ENCODE data around the gene RHBDD1.
A peak's percentile ranks its signal among the peaks of the same experiment; 100 is the strongest.
"Not testable (repeated sequence)": the region's sequence is repeated elsewhere in the genome, so short reads cannot be mapped to it uniquely, and the experiment has no call there.

Gene RHBDD1

DNA sequence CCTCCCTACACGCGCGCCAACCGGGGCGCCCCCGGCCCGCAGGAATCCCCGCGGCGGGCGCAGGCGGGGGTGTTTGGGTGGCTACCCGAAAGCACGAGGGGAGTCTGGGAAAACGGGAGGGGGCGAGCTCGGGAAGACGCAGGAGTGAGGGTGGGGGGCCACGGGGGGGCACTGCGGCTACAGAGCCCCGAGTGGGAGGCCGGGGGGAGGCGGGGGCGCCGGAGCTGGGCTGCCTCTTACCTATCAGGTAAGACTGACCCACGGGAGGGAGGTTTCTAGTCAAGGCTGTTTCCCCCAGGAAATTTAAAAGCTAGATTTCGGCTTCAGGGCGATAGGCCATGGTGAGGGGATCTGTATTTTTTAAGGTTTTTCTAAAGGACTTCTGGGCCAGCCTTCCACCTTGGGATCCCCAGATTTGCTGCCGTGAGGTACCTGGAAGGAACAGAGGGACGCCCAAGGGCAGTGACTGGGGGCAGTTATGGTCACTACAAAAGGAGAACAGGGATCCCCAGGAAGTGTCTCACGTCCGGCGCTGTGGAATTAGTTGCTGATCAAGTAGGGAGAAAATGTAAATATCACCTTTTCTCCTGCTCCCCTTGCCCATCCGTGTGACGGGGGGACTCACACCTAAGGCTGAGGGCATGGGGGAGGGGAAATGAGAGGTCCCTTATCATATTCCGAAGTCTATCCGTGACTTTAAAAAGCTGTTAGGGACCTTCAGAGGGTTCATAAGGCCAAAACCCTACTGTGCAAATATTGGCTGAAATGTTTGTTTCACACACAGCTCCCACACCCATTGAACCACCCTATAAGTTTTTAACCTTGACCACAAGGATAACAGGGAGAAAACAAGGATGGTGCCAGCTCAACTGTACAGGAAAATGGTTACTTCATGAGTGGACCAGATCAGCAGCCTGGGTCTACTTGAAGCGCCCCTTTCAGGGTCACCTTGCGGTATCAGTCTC, 35.6 kb upstream of the RHBDD1 start:
- DNase-seq (ENCODE audit: low read depth) = no peak

GRCh38 chr2:226800941-226801784, 34.7 kb upstream of the RHBDD1 start:
- no peak for DNase-seq (ENCODE audit: low read depth)

GRCh38 chr2:226802573-226802972, 33.3 kb upstream of the RHBDD1 start:
- peak; percentile 79 for DNase-seq (ENCODE audit: low read depth)

- DNase-seq (ENCODE audit: low read depth) = no peak
These were observed 32.4 kb upstream of the RHBDD1 start for GRCh38 chr2:226803410-226803809.

GRCh38 chr2:226813148-226813701, 22.6 kb upstream of the RHBDD1 start:
- DNase-seq (ENCODE audit: low read depth) = no peak

DNA sequence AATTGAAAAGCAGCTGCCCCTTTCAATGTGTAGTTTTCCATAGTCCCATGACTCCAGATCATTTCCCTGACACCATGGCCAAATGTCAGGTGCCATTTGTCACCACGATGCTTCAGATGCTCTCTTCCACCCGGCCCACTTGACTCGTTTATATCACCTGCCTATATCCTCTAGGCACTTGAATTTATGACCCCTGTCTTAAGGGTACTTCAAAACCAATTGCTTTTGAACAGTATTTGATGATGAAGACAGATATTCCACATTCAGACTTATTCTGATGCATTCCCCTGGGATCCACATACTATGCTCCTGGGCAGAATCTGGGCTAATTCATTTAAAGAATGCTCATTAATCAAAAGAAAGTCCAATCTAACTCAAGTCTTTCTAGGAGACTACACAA, 16.9 kb upstream of the RHBDD1 start:
- no peak for DNase-seq (ENCODE audit: low read depth)

GRCh38 chr2:226825056-226825455, 10.8 kb upstream of the RHBDD1 start:
- DNase-seq (ENCODE audit: low read depth) = no peak

DNA sequence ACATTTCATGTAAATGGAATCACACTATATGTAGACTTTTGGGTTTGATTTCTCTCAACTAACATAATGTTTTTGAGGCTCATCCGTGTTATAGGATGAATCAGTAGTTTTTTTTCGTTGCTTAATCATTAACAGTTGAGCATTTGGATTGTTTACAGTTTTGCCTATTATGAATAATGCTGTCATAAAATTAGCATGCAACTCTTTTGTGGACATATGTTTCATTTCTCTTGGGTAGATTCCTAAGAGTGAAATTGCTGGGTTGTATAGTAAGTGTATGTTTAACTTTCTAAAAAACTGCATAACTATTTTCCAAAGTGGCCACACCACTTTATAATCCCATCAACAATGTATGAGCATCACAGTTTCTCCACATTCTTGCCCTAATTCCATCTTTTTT, 7.7 kb upstream of the RHBDD1 start:
- DNase-seq (ENCODE audit: low read depth) = peak; percentile 45

GRCh38 chr2:226829721-226830631, 5.9 kb upstream of the RHBDD1 start:
- DNase-seq (ENCODE audit: low read depth) = no peak

DNA sequence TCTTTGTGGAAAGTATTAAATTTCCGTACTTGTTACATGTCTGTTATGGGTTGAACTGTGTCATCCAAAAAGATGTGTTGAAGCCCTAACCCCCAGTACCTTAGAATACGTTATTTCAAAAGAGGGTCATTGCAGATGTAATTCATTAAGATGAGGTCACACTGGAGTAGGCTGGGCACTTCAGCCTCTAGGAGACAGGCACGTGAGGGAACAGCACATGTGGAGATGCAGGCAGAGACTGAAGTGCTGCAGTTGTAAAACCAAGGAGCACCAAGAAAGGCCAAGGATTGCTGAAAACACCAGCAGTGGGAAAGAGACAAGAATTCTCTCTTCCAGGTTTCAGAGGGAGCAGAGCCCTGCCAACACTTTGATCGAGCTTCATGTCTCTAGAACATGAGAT, 4.6 kb upstream of the RHBDD1 start:
- no peak for DNase-seq (ENCODE audit: low read depth)

- DNase-seq (ENCODE audit: low read depth) = no peak
These were observed 3.8 kb upstream of the RHBDD1 start for GRCh38 chr2:226832061-226832460.

- not testable (repeated sequence) for DNase-seq (ENCODE audit: low read depth)
These were observed 974 bp upstream of the RHBDD1 start for GRCh38 chr2:226834880-226835279.

DNA sequence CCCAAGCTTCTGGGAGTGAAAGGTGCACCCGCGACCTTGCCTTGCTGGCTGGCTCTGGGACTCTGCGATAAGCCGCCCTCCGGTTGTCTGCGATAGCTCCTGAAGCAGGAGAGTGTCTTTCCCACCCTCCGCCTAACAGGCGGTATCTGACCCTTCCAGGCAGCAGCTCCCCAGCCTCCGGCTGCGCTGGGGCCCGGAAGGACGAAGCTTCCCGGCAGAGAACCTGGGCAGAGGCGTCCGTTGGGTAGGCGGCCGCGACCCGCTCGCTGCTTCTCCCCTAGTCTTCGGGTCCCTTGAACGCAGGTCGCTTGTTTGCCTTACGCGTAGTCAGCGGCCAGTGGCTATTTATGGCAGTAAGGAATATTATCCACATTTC, 446 bp upstream of the RHBDD1 start:
- no peak for DNase-seq (ENCODE audit: low read depth)

- no peak for DNase-seq (ENCODE audit: low read depth)
These were observed 663 bp downstream of the RHBDD1 start for GRCh38 chr2:226836548-226836885.

DNA sequence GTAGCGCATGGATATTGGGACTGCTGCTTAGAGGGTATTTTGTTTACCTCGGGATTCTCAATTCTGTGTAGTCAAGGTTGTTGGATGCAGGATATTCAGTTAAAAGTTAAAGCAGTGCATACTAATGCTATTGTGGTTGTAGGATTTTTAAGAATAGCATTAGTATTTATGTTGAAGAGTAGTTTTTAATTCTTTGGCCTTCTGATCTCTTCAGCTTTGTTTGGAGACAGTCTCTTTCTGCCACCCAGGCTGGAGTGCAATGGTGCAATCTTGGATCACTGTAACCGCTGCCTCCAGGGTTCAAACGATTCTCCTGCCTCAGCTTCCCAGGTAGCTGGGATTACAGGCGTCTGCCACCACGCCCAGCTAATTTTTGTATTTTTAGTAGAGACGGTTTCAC, 1.5 kb downstream of the RHBDD1 start:
- no peak for DNase-seq (ENCODE audit: low read depth)

DNA sequence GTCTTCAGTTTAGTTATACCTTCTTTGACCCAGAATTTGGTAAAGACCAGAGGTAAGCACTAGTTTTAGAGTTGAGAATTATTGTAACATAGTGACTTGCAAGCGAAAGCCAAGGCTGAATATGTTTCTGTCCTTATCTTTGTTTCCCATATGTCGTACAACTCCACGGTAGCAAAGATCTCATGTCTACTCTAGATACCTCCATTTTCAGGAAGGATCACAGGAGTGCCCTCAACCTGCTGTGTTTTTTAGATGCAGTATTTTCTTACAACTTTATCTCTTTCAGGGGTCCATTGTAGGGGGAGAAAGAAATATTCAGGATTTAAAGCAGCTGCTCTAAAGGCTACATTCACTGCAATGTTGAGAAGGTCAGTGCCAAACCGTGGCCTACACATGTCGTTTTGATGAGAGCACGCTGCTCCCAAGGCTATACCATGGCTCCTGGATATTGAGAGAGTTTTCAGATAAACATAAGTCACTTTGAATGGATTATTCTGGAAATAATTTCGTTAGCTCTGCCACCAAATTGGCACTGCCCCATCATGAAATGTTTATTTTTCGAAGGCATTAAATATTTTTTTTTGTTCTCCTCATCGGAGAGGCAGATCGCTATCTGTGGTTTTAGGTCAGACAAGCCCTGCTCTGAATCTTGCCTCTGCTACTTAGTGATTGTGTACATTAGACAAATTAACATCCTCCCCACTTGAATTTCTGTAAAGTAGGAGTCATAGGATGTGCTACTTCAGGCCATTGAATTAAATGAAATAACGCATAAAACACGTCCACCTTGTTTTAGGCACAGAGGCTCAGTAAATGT, 2.1 kb downstream of the RHBDD1 start:
- no peak for DNase-seq (ENCODE audit: low read depth)

- no peak for DNase-seq (ENCODE audit: low read depth)
These were observed 2.9 kb downstream of the RHBDD1 start for GRCh38 chr2:226838722-226839121.

DNA sequence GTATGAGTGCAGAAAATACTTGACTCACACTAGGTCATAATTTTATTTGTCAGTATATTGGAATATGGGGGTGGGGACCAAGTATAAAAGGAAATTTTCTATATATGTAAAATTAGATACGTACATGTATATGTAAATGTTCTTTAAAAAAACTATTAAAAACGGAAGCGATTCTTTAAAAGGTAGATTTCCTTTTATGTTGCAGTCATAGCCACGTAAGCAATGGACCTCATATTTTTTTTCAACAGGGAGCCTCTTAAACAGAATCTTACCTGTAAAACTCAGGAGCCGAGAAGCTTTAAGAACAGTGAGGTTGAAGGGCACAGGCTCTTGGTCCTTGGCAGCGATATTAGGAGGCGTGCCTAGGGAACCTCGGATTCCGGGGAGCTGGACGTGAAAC, 3.3 kb downstream of the RHBDD1 start:
- DNase-seq (ENCODE audit: low read depth) = no peak

DNA sequence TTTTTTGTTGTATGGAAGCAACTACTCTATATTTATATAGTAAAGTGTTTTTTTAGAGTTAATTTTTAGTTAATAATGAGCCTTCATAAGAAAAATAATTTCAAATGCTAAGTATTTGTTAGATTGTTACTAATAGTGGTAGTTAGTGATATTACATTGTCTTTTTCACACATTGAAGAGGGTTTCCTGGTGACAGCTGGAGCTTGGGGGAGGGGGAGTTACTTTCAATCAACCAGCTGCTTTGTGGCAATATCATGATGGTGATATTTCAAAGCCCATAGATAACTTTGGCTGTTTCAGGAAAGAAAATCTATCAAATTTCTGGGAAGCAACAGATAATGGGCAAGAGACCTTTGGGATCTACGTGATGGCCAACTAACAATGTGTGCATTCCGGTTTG, 4.1 kb downstream of the RHBDD1 start:
- DNase-seq (ENCODE audit: low read depth) = no peak

- not testable (repeated sequence) for DNase-seq (ENCODE audit: low read depth)
These were observed 7.1 kb downstream of the RHBDD1 start for GRCh38 chr2:226843001-226843400.
